ENCODE measurements around the gene ENOX1.

ENOX1 gene

GRCh38 chr13:43546251-43546650 is 240.5 kb downstream of the ENOX1 start:
- DNase-seq = peak in 3 of 58 donors; percentile 7 to 45 (median 28)

DNA sequence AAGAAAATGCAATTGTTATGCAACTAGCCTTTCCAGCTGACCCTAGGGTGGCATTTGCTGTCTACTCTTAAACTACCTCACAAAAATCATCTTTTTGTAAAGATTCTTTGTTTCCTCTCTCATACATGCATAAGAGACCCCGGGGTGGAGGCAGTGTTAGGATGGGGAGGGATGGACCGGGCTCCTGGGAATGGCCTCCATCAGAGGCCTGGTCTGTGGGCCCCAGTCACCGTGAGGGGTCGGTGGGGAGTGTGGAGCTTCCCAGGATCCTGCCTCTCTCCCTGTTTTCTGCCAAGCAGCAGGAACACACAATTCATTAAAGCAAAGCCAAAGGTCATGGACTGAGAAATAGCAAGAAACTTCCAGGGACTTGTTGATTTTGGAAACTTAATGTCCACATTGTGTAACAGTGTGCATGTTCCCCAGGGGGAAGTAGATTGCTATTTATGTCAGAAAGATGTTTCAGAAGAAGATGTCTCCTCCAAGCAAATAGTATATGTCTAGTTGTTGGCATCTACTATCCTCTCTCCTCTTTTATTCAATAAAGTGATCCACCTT is 241.4 kb downstream of the ENOX1 start:
- no peak for DNase-seq

DNA sequence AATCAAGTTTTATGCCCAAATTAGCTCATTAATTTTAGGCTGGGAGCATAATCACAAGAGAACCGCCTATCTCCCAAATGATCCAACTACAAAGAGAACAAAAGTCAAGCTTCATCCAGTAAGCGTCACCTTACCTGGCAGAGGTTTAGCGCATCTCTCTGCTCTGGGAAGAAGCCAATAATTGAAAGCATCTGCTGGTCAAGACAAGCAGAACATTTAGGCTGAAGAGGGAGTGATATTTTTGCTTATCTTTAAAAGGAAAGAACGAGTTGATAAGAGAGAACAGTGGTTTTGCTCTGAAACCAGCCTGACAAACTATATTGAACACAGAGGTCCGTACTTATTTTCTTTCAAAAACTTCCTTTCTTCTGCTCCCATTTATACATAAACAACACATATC is 242.1 kb downstream of the ENOX1 start:
- DNase-seq = no peak

- DNase-seq = no peak
Observed at GRCh38 chr13:43544011-43544410, 242.8 kb downstream of the ENOX1 start.

DNA sequence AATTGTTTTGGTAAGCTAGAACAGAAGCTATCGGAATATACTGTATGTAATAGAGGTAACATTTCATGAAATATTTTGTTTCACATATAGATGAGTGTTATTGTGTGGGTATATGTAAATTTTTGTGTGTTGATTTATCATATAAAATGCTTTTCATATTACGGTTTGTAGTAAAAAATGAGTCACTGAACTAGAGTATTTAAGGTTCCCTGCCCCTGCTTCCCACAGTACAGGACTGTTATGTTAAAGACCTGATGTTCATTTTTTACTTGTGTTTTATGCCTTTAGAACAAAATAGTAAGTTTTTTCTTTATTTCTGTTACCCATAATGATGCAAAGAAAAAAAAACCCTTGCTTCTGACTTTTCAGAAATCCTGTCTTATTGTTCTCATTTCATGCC is 243.4 kb downstream of the ENOX1 start:
- DNase-seq = no peak

- no peak for DNase-seq
Observed at GRCh38 chr13:43537124-43537523, 249.6 kb downstream of the ENOX1 start.

DNA sequence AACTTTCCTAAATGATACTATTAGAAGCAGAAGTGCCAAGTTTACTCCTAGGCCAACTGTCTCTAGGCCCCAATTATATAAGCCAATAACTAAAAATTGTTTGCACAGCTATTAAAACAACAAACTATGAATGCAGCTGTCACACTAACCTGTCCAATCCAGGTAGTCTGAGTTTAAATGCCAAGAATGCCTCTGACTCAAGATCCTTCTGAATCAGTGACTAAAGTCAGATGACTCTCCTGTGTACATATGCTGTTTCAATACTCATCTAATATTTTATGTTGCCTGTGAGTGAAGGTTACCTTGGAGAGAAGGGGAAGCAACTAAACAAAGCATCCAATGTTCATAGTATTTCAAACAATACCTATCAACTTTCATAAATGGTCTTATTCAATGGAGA is 257.0 kb downstream of the ENOX1 start:
- no peak for DNase-seq

DNA sequence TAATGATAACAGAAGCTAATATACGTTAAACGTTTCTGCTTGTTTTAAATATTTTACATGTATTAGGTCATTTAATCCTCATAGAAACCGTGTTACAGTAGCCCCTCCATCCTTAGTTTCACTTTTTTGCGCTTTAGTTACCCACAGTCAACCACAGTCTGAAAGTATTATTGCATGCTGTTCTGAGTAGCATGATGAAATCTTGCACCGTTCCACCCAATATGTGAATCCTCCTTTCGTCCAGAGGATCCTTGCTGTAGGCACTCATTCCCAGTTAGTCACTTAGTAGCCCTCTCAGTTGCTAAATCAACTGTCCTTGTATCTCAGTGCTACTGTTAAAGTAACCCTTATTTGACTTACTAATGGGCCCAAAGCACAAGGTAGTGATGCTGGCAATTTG is 257.8 kb downstream of the ENOX1 start:
- no peak for DNase-seq

DNA sequence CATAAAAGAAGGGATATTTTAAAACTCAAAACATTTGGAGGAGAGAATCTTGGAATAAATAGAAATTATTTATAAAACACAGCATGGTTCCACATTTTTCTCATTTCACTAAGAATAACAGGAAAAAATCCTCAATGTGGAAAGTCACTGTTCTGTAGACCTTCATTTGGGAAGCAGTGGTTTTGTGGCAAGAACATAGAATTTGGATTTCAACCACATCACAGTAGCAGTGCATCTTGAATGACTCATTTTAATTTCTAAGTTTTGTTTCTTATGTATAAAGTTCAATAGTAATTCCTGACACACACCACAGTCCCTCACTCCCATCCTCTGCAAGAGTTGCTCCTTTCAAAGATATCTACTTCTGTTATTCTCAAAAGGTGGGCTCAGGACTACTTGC is 264.0 kb downstream of the ENOX1 start:
- DNase-seq = no peak

DNA sequence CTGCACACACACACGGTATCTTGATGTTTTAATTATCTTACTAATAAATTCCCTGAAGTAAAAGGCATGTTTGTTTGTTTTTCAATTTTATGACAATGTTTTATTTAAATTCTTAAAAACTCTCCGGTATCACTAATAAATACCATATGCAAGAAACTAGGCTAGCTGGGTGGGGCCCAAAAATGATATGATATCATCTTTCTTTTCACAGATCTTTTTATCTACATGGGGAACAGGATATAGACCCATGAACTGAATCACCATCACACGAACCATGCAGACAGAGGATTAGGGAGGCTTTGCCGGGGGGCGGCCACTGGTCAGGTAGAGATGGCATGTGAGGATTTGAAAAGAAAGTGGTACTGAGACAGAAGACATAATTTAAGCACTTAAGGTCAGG is 266.4 kb downstream of the ENOX1 start:
- DNase-seq = no peak

DNA sequence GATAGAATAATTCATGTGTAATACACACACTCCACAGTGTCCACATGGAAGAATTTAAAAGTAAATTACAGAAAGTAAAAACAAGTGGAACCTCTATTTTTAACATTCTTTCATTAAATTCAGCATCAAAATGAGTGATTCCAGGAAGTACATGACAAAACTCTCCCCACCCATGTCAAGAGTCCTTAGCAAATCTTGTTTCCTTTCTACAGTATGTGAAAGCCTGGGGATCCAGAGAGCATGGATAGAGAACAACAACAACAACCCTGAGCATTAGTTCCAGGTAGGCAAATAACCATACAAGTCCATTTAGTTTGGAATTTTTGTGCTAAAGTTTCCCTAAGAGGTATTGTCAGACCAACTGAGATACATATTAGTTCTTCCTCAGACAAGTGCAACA is 267.9 kb downstream of the ENOX1 start:
- DNase-seq = no peak

DNA sequence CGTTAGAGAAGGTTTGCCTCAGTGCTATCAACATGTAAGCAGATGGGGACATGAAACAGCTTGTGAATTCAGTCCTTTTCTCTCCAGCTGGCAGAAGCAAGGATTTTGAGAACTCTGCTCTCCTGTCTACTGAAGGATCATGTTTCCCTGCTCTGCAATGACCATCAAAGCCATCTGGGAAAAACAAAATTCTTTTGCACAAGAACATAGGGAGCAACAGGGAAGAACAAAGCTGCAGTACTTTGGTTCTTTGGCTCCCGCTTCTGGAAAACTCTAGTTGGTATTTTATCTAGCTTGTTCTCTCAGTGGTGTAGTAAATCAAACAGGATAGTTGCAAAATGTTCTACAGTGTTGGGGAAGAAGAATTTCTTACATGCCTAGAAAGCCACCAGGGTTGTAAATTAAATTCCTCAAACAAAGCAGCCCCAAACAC is 270.4 kb downstream of the ENOX1 start:
- no peak for DNase-seq

DNA sequence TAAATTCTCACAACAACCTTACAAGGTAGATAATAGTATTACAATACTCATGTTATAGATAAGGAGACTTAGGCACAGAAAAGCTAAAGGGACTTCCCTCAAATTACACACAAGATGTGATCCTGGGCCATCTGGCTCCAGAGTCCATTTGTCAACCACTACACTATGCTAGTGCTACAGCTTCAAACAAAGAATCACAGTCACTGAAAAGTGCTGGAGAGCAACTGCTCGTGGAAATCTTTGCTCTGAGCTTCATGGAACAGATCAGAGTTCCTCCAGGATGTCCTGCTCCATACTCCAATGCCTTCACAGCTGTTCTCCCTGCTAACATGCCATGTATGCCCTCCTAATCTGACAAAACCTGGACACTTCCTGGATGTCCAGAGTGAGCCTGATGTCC is 271.2 kb downstream of the ENOX1 start:
- peak in 1 of 58 donors; percentile 4 for DNase-seq

DNA sequence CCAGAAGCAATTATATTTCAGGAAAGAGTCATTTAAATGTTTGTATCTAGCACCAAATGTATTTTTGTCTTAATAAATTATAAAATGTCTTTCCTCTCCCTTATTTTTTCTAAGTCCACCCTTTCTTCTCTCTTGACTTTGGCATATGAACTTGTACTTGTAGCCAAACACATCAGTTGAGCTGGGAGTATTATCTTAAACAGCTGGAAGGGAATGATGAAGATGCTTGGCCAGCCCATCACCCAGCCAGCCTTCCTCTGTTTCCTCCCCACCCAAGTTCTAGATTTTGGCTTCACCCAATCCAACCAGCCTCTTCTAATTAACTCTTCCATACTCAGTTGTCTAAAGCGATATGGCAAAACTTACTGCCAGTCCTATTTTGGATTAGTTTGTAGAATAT is 272.5 kb downstream of the ENOX1 start:
- no peak for DNase-seq

GRCh38 chr13:43512221-43512620 is 274.6 kb downstream of the ENOX1 start:
- peak in 1 of 58 donors; percentile 32 for DNase-seq

DNA sequence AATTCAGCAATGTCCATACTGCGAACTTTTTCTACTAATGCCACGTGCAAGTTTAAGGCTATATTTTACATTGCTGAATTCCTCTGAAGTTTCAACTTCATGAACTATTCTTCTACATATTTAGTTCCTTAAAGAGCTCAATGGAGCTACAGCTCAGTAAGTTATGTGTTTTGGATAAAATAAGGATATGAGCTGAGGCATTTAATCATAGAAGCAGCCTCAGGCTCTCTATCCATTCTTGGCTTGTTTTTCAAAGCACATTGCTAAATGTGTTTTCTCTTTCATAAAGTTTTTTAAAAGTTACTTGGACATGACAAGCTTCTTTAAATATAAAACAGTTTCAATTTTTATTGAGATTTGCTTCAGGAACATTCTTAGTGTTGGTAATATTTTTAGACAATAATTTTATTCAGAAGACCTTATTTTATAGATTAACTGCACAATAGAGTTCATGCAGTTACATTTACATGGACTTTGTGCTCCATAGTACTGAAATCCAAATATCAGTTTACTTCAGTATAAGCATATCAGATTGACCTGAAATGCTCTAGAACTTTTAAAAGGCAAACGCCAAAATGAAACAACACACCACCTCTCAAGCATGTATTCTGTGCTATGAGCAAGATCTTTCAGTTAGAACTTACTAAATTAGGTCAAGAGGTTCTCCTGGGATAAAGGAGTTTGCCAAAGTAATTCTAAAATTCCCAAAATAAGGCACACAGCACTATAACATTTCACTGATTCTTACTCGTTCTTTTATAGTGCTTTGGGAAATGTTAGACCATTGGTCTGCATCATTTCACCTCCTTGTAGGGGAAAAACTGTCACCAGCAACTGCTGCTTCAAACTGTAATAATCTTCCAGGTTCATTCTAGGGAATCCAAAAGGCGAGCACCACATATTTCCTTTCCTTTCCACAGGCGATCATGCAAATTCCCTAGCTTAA is 275.5 kb downstream of the ENOX1 start:
- DNase-seq = no peak

DNA sequence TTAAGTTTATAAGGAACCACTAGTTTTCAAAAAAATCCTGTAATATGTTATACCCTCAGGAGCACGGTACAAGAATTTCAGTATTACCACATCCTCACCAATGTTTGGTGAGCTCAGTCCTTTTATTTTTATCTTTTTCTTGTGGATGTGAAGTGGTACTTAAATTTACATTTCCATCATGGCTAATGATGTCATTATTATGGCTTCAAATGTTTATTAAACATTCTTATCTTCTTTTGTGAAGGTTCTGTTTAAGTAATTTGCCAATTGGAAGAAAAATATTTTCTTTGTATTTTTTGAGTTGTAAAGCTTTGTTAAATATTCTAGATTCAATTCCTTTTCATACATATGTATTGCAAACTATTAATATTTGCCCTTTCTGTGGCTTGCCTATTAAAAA is 291.0 kb downstream of the ENOX1 start:
- no peak for DNase-seq

- no peak for DNase-seq
Observed at GRCh38 chr13:43494206-43494605, 292.6 kb downstream of the ENOX1 start.

GRCh38 chr13:43493496-43494000 is 293.2 kb downstream of the ENOX1 start:
- DNase-seq = no peak

- DNase-seq = no peak
Observed at GRCh38 chr13:43492745-43493144, 294.0 kb downstream of the ENOX1 start.

DNA sequence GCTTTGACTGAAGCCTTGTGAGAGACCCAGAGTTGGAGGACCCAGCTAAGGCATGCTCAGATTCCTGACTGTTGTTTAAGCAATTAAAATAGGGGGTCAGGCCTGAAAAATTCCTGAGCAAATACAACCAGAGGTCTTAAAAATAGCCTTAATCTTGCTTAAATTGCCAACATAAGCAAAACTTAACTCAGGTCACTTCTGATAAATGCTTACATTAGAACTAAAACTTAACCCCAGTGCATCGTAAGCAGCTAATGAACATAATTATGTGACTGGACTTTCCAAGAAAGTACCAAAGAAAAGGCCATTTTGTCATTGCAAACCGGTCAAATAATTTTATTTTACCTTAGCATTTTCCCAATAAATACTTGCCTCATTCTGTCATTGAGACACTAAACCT is 294.5 kb downstream of the ENOX1 start:
- no peak for DNase-seq

DNA sequence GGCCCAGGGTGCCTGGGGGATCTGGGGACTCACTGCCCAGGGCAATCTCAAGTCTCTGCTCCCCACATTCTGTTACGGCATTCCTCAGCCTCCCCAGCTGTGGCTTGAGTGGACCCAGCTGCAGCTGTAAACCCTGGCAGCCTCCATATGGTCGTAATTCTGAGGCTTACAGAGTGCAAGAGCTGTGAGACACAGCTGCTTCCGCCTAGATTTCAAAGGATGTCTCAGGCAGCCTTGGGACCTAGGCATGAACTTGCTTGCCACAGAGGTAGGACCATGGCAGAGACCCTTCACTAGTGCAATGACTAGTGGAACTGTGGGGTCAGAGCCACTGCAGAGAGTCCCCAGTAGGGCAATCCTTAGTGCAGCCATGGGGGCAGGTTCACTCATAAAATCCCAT is 297.5 kb downstream of the ENOX1 start:
- DNase-seq = peak in 4 of 58 donors; percentile 3 to 26 (median 6)

DNA sequence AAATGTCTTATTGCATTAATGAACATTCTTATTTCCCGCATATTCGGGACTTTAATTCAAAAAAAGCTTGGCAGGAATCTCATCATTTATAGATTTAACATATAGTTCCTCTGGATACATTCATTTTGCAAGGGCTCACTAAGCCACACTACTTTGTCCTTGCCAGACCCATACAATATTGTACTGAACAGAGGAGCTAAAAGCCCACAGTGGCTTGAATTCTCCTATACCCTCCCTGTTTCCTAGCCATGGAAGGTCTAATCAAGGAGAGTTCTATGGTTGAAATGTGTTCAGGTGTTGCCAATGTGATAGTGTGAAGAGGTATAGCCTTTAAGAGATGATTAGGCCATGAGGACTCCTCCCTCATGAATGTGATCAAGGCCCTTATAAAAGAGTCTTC is 298.9 kb downstream of the ENOX1 start:
- no peak for DNase-seq
